GM21576 (cell line): ENCODE results near the gene FUS.

Experiments used
- ATAC-seq: cut with Tn5 transposase; IDR thresholded peaks from one replicate; pipeline ENCODE4 v1.9.1; 2021; ENCODE audit warnings: mild to moderate bottlenecking, moderate library complexity; ENCODE audit not compliant: unreplicated experiment

Gene FUS

GRCh38 chr16:31225193-31225592 is 45.3 kb downstream of the FUS start:
- ATAC-seq, result no peak

DNA sequence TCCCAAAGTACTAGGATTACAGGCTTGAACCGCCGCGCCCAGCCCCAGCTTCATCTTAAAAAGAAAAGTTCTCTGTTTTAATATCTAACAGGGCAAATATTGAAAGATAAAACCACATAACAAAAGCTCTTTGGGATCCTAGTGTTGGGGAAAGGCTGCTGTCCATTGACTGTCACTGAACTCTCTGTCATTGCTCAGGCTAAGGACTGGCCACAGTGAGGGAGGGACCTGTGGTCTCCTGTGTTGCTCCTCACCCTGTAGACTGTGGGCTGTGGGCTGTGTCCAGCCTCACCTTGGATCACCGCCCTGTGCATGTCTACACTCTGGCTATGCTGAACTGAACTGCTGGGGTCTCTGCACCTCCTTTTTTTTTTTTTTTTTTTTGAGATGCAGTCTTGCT is 48.3 kb downstream of the FUS start:
- ATAC-seq, result no peak

- ATAC-seq, result no peak
Measured at GRCh38 chr16:31229501-31229900, 49.6 kb downstream of the FUS start.

DNA sequence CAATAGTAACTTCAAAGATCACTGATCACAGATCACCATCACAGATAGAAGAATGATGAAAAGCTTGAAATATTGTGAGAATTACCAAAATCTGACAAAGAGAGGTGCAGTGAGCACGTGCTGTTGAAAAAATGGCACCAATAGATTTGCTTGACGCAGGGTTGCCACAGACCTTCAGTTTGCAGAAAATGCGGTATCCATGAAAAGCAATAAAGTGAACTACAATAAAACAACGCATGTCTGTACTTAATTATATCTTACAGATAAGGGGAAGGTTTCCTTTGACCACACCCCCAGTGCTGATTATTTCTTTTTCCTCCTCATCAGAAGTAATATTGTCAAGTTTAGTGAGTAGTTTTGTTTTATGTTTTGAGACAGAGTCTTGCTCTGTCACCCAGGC is 58.1 kb downstream of the FUS start:
- no peak for ATAC-seq
